NOMO-1 (cell line): ENCODE measurements around the gene SLC38A10.

Source experiments
- DNase-seq, 2 experiments: peaks; one replicate each; lab custom pipeline; 2025; ENCODE audit not compliant: unreplicated experiment in 2 of 2; lab: John Stamatoyannopoulos, UW

Gene SLC38A10

DNA sequence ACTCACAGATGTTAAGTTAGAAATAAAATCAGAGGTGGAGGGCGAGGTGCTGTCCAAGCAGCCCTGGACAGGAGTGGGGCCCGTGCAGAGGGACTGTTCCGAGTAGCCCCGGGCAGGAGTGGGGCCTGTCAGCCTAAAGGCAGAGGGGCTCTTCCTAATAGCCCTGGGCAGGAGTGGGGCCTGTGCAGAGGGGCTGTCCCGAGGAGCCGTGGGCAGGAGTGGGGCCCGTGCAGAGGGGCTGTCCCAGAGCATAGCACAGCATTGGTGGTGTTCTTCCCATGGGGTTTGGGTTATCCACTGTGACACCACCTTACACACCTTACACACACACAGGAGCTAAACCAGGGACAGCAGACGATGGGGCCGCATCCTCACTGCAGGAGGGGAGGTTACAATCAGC is 82.7 kb downstream of the SLC38A10 start:
- no peak for DNase-seq

DNA sequence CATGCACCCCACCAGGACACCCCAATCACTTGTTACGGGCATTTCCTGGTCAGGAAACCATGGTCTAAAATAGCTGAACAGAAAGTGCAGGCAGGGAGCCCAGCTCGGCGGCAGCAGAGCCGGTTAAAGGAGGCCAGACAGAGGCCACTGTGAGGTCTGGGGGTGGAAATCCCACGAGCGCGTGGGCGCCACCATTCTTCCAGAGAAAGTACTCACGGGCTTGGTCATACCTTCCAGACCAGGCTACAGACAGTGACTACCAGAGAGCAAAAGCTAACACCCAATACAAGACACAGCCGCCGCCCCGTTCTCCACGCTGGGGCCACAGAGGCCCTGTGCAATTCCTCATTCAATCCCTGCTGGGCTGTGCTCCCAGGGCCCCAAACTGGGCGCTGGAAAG is 84.2 kb downstream of the SLC38A10 start:
- no peak for DNase-seq

- DNase-seq, result no peak
Measured at GRCh38 chr17:81210466-81210865, 84.6 kb downstream of the SLC38A10 start.

- no peak for DNase-seq
Measured at GRCh38 chr17:81209141-81209540, 86.0 kb downstream of the SLC38A10 start.

DNA sequence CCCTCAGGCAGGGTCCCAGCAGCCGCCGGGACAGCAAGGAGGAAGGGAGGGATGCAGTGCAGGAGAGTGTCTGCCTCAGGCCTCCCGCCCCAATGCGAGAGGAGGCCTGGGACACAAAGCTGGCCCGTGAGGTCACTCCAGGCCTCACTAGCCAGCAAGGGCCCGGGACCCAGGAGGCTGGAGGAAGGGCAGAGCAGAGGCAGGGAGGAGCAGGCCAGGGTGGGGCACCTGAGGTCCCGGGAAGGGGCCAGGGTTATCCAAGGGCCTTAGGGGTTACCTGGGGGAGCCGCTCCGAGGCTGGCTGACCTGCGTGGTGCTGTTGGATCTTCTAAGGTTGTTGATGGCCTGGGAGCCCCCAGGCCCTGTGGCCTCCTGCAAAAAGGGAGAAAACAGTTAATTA is 86.5 kb downstream of the SLC38A10 start:
- no peak for DNase-seq

- no peak for DNase-seq
Measured at GRCh38 chr17:81207610-81208581, 87.2 kb downstream of the SLC38A10 start.

GRCh38 chr17:81206657-81207056 is 88.5 kb downstream of the SLC38A10 start:
- no peak for DNase-seq

- DNase-seq, result no peak
Measured at GRCh38 chr17:81206166-81206565, 88.9 kb downstream of the SLC38A10 start.

- DNase-seq, result no peak
Measured at GRCh38 chr17:81204578-81204977, 90.5 kb downstream of the SLC38A10 start.

- no peak for DNase-seq
Measured at GRCh38 chr17:81203136-81203535, 92.0 kb downstream of the SLC38A10 start.

DNA sequence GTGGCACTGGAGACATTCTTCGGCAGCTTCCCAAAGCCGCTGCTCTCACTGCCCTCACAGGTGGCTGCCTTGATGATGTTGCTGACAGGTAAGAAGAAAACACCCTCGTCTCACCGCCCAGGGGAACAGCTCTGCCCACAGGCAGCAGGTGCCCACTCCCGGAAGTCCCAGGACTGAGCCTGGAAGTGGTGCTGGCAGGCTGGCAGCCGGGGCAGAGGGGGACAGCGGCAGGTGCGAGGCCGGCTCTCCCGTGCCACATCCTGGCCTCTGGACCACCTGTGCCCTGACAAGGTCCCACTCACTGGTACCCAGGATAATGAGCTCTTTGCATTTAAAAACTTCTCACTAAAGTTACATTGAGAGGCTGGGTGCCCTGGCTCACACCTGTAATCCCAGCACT is 92.8 kb downstream of the SLC38A10 start:
- no peak for DNase-seq

DNA sequence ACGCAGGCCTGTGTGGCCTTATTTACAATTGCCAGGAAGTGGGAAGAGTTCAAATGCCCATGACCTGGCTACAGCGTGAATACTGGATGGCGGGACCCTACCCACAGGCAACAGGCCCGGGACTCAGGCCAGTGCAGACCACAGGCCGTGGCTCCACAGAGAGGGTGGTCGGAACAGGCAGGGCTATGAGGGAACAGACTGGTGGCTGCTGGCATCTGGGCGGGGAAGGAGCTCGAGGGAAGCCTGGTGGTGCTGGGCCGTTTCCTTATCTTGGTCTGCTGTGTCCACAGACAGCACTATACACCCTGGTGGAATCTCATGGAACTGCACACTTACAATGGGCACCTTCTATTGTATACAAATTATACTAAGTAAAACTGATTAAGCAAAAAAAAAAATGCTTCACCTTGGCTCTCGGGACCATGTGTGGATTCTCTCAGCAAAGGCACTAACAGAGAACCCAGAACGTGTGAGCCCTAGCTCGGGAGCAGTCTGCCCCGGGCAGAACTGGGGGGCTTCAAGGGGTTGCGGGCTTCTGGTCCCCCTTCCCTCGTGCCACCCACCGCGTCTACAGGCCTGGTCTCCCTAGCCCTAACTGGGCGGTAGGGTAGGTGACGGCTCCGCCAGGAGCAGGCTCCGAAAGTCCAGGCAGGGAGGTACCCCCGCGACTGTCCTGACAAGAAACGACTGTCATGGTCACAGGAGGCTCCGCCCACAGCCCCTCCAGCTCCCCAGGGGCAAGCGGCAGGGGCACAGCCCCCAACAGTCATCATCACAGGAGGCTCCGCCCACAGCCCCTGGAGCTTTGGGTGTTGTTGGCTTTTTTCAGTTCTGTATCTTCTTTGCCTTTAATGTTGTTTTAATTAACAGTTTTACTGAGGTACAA is 94.2 kb downstream of the SLC38A10 start:
- DNase-seq, result peak; percentile 10 to 31

DNA sequence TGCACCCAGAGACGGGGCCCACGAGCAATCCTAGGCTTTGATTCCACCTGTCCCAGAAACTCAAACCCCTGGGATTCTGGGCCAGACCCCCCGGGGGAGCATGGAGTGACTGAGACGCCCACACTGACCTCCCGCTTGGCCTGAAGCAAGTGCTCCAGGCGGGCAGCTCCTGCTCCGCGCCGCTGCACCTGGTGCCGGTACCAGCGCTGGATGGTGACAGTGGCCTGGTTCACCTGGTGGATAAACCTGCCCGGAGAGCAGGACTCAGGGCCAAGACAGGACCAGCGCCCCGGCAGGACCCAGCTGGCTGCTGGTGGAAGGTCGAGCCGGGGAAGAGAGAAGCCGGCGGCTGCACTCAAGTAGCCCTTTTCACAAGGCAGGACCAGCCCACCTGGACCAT is 94.9 kb downstream of the SLC38A10 start:
- DNase-seq, result no peak

- DNase-seq, result no peak
Measured at GRCh38 chr17:81199482-81199830, 95.7 kb downstream of the SLC38A10 start.

GRCh38 chr17:81198826-81199481 is 96.2 kb downstream of the SLC38A10 start:
- DNase-seq, result no peak

GRCh38 chr17:81197831-81198490 is 97.1 kb downstream of the SLC38A10 start:
- no peak for DNase-seq

- DNase-seq, result no peak
Measured at GRCh38 chr17:81197409-81197795, 97.7 kb downstream of the SLC38A10 start.

GRCh38 chr17:81196505-81197408 is 98.3 kb downstream of the SLC38A10 start:
- DNase-seq, result no peak

- DNase-seq, result no peak
Measured at GRCh38 chr17:81195941-81196495, 99.1 kb downstream of the SLC38A10 start.
